HG03139 (cell line): ENCODE data around the gene BBS1.
"Not testable (repeated sequence)": the region's sequence is repeated elsewhere in the genome, so short reads cannot be mapped to it uniquely, and the experiment has no call there.

ENCODE experiments used
- ATAC-seq: cut with Tn5 transposase; IDR thresholded peaks from one replicate; pipeline ENCODE4 v1.9.1; 2021; ENCODE audit not compliant: unreplicated experiment

Gene BBS1

GRCh38 chr11:66510271-66510989, at the start of gene BBS1:
TSS of gene BBS1 (plus strand) at chr11:66510635. CDS start at chr11:66510660, 25 bp downstream.
- ATAC-seq = peak; percentile 83

GRCh38 chr11:66462010-66462409, 48.4 kb upstream of the BBS1 start:
- no peak for ATAC-seq

DNA sequence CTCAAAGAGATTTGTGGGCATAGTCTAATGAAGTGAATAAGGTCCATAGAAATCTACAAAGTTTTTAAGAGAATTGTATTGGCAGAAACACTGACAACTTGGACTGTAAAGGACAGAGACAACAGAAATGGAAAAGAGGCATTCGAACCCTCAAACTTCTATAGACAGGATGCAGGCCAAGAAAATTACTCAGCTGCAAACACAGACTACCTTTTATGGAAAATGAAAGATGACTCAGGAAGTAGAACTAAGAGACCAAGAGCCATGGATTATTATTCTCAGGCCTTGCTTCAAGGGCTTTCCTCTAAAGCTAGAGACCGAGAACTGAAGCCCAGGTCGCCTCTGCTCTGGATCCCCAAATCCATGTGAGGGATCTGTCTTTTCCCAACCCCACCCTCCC, 47.5 kb upstream of the BBS1 start:
- no peak for ATAC-seq

- not testable (repeated sequence) for ATAC-seq
Observed at GRCh38 chr11:66464116-66464515, 46.3 kb upstream of the BBS1 start.

DNA sequence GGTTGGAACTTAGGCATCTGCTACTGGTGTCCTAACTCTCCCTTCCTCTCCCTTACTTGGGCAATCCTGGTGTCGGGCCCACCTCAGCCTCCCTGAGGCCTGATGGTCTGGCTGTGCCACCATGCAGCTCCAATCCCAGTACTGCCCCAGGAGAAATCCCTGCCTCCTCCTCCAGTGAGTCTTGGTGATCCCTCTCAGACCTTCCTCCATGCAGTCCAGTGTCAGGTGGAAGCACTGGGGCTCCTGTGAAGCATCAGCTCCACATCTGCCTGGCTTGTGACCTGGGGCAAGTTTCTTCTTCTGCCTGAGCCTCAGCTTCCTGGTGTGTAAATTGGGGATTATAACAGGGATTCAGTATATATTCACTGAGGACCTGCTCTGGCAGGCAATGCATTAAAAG, 45.5 kb upstream of the BBS1 start:
- ATAC-seq = no peak

GRCh38 chr11:66465373-66466224, 44.8 kb upstream of the BBS1 start:
- ATAC-seq = no peak

GRCh38 chr11:66466225-66467033, 44.0 kb upstream of the BBS1 start, which contains the start of gene PELI3:
TSS of gene PELI3 (plus strand) at chr11:66466905. CDS start at chr11:66468129, 1,224 bp downstream.
- peak; percentile 72 for ATAC-seq

- peak; percentile 11 for ATAC-seq
Observed at GRCh38 chr11:66467034-66467659, 43.3 kb upstream of the BBS1 start.

DNA sequence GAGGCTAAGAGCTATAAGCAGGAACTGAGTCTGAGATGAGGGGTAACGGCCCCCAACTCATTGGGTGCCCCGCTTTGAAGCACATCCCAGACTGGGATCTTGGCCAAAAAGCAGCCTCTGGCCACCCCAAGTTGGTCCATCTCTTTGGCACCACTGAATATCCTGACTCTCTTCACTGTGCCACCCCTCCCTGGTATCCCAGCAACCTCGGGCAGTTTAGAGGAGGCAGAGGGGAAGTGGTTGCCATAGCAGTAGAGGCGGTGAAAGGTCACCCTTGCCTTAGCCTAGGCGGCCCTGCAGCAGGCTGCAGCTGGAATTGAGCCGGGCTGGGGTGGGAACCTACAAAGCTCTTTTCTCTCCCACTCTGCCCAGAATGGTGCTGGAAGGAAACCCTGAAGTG, 42.7 kb upstream of the BBS1 start:
- ATAC-seq = no peak

DNA sequence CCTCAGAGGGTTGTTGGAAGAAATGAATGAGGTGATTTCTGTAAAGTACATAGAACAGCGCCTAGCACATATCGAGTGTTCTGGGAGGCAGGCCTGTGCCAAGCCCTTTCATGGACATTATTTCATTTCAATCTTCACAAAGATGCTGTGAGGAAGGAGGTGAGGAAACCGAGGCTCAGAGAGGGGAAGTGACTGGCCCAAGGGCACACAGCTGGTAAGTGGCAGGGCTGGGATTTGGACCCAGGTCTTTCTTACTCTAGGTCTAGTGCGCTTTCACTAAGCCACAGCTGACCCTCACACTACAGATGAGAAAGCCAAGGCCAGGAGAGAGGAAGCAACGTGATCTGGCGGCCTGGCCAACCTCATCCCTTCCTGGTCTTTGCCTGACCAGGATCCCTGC, 41.7 kb upstream of the BBS1 start:
- ATAC-seq = no peak

DNA sequence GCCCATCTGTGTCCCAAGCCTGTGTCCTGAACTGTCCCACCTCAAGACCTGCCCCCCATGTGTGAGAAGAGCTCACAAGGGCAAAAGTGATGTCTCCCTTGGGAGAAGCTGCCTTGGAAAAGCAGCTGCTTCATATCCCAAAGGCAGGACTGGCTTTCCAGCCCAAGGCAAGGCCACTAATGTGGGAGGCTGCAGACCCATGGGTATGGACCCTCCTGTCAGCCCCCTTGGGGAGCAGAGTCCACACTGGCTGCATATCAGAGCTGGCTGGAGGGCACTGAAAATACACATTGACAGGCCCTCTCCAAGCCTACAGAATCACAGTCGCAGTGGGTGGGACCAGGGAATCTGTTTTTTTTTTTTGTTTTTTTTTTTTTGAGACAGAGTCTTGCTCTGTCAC, 41.0 kb upstream of the BBS1 start:
- ATAC-seq = no peak

- no peak for ATAC-seq
Observed at GRCh38 chr11:66470015-66470414, 40.4 kb upstream of the BBS1 start.

DNA sequence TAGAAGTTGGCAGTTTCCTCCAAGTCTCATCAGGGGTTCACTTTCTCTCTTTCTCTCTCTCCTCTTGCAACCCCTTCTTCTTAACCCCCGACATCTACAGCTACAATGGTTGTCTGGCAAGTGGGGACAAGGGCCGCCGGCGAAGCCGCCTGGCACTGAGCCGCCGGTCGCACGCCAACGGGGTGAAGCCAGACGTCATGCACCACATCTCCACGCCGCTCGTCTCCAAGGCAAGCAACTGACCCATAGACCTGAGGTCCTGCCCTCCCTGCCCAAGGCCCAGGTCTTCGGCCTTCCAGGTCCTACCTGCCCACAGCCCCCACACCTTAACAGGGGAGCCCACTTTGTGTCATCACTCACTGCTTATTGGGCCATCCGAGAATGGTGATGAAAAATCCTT, 39.3 kb upstream of the BBS1 start:
- no peak for ATAC-seq

- no peak for ATAC-seq
Observed at GRCh38 chr11:66472054-66472453, 38.4 kb upstream of the BBS1 start.

DNA sequence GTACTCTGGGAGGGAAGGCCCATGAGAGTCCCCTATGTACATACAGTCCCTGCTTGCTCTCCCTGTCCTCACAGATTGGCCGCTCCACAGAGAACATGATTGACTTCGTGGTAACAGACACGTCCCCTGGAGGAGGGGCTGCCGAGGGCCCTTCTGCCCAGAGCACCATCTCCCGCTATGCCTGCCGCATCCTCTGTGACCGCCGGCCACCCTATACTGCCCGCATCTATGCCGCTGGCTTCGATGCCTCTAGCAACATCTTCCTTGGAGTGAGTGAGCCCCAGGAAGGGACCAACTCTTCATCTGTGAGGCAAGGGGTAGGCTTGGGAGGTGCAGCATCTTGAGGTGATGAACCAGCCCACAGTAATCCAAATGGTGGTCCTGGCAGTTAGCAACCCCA, 37.3 kb upstream of the BBS1 start:
- ATAC-seq = no peak

- no peak for ATAC-seq
Observed at GRCh38 chr11:66473608-66474515, 36.6 kb upstream of the BBS1 start.

DNA sequence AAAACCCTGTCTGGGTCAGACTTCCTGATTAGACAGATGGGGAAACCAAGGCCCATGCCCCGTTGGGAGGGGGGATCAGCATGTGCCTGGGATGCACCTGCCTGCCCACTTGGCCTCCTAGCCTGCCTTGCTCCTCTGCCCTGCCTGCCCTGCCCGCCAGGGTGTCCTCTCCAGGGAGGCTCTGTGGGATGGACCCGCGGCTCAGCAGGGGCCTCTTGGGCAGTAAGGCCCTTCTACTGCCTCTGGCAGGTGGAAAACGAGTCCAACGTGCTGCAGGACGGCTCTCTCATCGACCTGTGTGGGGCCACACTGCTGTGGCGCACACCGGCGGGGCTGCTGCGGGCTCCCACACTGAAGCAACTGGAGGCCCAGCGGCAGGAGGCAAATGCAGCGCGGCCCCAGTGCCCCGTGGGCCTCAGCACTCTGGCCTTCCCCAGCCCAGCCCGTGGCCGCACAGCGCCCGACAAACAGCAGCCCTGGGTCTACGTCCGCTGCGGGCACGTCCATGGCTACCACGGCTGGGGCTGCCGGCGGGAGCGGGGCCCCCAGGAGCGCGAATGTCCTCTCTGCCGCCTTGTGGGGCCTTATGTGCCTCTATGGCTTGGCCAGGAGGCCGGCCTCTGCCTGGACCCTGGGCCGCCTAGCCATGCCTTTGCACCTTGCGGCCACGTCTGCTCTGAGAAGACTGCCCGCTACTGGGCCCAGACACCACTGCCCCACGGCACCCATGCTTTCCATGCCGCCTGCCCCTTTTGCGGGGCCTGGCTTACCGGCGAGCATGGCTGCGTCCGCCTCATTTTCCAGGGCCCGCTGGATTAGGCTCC, 34.9 kb upstream of the BBS1 start:
- no peak for ATAC-seq

DNA sequence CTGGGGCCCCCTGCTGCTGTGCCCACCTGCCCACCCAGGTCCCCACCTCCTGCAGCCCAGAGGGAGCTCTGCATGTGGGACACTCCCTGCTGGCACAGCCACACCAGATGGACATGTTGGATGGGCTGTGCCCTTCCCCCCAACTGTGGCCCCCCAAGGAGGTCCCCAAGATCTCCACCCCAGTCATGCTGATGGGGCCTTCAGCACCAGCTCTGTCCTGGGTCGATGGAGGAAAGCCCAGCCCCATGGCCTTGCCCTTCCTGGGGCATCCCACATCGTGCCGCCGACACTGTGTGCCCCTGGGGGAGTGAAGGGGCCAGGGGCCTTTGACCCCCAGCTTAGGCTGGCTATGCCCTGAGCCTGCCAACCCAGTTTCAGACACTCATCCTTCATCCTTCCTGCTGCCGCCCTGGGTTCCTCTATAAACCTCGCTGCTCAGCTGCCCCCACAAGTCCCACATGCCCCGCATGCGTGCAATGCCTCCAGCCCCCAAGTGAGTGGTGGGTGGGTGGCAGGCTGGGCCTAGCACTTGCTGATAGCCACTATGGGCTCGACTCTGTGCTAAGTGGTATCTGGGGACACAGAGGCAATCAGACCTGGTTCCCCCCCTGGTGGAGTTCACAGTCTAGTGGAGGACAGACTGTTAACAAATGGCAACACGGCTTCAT, 34.1 kb upstream of the BBS1 start:
- no peak for ATAC-seq
